ENCODE measurements around the gene KPNA6.

DNA sequence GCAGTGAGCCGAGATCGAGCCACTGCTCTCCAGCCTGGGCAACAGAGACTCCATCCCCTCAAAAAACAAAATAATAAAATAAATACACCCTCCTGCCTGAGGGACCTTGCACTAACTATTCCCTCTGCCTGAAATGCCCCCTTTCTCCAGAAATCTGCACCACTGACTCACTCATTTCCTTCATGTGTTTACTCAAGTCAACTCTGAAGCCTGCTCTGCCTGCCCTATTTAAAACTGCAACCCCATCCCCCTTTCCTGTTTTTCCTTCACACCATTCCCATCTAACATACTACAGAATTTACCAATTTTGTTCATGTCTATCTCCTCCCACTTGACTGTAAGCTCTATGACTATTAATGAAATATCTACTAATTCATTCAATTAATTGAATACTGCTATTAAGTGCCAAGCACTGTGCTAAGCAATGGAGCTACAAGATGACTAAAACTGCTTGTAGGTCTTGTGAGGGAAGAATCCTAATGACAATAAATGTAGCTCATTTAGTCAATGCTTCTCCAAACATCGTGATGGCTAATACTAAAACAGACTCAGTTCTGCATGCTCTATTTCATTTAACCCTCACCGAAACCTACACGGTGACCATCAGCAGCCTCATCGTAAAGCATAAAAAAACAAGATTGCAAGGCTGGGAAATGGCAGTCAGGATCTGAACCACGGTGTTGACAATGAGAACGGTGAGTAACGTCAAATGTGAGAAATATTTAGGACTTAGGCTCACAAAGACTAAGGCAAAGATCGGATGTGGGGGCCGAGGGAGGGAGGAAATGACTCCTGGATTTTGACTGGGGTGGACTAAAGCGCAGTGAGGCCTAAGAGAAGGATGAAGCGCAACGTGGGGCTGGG, 35.9 kb upstream of the KPNA6 start:
- TF ChIP-seq, protein P1, sequence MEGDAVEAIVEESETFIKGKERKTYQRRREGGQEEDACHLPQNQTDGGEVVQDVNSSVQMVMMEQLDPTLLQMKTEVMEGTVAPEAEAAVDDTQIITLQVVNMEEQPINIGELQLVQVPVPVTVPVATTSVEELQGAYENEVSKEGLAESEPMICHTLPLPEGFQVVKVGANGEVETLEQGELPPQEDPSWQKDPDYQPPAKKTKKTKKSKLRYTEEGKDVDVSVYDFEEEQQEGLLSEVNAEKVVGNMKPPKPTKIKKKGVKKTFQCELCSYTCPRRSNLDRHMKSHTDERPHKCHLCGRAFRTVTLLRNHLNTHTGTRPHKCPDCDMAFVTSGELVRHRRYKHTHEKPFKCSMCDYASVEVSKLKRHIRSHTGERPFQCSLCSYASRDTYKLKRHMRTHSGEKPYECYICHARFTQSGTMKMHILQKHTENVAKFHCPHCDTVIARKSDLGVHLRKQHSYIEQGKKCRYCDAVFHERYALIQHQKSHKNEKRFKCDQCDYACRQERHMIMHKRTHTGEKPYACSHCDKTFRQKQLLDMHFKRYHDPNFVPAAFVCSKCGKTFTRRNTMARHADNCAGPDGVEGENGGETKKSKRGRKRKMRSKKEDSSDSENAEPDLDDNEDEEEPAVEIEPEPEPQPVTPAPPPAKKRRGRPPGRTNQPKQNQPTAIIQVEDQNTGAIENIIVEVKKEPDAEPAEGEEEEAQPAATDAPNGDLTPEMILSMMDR (IDR thresholded peaks at IDR 0.05 in 2 of 3, conservative IDR thresholded peaks at IDR 0.05 in 1 of 3; ENCODE audit: control insufficient read depth in 2 of 3, extremely low read depth in 1 of 3, insufficient read depth in 1 of 3, low read depth in 3 of 3, low read length in 3 of 3) = no peak
- TF ChIP-seq, protein P2, sequence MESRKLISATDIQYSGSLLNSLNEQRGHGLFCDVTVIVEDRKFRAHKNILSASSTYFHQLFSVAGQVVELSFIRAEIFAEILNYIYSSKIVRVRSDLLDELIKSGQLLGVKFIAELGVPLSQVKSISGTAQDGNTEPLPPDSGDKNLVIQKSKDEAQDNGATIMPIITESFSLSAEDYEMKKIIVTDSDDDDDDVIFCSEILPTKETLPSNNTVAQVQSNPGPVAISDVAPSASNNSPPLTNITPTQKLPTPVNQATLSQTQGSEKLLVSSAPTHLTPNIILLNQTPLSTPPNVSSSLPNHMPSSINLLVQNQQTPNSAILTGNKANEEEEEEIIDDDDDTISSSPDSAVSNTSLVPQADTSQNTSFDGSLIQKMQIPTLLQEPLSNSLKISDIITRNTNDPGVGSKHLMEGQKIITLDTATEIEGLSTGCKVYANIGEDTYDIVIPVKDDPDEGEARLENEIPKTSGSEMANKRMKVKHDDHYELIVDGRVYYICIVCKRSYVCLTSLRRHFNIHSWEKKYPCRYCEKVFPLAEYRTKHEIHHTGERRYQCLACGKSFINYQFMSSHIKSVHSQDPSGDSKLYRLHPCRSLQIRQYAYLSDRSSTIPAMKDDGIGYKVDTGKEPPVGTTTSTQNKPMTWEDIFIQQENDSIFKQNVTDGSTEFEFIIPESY (IDR thresholded peaks at IDR 0.05) = no peak
- TF ChIP-seq, protein P3, sequence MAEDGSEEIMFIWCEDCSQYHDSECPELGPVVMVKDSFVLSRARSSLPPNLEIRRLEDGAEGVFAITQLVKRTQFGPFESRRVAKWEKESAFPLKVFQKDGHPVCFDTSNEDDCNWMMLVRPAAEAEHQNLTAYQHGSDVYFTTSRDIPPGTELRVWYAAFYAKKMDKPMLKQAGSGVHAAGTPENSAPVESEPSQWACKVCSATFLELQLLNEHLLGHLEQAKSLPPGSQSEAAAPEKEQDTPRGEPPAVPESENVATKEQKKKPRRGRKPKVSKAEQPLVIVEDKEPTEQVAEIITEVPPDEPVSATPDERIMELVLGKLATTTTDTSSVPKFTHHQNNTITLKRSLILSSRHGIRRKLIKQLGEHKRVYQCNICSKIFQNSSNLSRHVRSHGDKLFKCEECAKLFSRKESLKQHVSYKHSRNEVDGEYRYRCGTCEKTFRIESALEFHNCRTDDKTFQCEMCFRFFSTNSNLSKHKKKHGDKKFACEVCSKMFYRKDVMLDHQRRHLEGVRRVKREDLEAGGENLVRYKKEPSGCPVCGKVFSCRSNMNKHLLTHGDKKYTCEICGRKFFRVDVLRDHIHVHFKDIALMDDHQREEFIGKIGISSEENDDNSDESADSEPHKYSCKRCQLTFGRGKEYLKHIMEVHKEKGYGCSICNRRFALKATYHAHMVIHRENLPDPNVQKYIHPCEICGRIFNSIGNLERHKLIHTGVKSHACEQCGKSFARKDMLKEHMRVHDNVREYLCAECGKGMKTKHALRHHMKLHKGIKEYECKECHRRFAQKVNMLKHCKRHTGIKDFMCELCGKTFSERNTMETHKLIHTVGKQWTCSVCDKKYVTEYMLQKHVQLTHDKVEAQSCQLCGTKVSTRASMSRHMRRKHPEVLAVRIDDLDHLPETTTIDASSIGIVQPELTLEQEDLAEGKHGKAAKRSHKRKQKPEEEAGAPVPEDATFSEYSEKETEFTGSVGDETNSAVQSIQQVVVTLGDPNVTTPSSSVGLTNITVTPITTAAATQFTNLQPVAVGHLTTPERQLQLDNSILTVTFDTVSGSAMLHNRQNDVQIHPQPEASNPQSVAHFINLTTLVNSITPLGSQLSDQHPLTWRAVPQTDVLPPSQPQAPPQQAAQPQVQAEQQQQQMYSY (CRISPR knock-in tag; IDR thresholded peaks at IDR 0.05) = no peak
- TF ChIP-seq RUNX3 (IDR thresholded peaks at IDR 0.05; ENCODE audit: low read length) (no peak), TAF1 (IDR thresholded peaks at IDR 0.05; ENCODE audit: borderline replicate concordance, low read depth, low read length) (no peak), POLR2AphosphoS5 (IDR thresholded peaks at IDR 0.05; ENCODE audit: low read length) (no peak)
- TF ChIP-seq, protein P4, sequence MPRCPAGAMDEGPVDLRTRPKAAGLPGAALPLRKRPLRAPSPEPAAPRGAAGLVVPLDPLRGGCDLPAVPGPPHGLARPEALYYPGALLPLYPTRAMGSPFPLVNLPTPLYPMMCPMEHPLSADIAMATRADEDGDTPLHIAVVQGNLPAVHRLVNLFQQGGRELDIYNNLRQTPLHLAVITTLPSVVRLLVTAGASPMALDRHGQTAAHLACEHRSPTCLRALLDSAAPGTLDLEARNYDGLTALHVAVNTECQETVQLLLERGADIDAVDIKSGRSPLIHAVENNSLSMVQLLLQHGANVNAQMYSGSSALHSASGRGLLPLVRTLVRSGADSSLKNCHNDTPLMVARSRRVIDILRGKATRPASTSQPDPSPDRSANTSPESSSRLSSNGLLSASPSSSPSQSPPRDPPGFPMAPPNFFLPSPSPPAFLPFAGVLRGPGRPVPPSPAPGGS (IDR thresholded peaks at IDR 0.05; ENCODE audit: borderline replicate concordance, insufficient read depth, low read depth, low read length, poor library complexity, severe bottlenecking) = no peak
- TF ChIP-seq, protein P5, sequence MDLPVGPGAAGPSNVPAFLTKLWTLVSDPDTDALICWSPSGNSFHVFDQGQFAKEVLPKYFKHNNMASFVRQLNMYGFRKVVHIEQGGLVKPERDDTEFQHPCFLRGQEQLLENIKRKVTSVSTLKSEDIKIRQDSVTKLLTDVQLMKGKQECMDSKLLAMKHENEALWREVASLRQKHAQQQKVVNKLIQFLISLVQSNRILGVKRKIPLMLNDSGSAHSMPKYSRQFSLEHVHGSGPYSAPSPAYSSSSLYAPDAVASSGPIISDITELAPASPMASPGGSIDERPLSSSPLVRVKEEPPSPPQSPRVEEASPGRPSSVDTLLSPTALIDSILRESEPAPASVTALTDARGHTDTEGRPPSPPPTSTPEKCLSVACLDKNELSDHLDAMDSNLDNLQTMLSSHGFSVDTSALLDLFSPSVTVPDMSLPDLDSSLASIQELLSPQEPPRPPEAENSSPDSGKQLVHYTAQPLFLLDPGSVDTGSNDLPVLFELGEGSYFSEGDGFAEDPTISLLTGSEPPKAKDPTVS (IDR thresholded peaks at IDR 0.05; ENCODE audit: low read depth, low read length) = no peak
- TF ChIP-seq, protein P6, sequence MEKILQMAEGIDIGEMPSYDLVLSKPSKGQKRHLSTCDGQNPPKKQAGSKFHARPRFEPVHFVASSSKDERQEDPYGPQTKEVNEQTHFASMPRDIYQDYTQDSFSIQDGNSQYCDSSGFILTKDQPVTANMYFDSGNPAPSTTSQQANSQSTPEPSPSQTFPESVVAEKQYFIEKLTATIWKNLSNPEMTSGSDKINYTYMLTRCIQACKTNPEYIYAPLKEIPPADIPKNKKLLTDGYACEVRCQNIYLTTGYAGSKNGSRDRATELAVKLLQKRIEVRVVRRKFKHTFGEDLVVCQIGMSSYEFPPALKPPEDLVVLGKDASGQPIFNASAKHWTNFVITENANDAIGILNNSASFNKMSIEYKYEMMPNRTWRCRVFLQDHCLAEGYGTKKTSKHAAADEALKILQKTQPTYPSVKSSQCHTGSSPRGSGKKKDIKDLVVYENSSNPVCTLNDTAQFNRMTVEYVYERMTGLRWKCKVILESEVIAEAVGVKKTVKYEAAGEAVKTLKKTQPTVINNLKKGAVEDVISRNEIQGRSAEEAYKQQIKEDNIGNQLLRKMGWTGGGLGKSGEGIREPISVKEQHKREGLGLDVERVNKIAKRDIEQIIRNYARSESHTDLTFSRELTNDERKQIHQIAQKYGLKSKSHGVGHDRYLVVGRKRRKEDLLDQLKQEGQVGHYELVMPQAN (conservative IDR thresholded peaks at IDR 0.05) = no peak
- TF ChIP-seq, protein P7, sequence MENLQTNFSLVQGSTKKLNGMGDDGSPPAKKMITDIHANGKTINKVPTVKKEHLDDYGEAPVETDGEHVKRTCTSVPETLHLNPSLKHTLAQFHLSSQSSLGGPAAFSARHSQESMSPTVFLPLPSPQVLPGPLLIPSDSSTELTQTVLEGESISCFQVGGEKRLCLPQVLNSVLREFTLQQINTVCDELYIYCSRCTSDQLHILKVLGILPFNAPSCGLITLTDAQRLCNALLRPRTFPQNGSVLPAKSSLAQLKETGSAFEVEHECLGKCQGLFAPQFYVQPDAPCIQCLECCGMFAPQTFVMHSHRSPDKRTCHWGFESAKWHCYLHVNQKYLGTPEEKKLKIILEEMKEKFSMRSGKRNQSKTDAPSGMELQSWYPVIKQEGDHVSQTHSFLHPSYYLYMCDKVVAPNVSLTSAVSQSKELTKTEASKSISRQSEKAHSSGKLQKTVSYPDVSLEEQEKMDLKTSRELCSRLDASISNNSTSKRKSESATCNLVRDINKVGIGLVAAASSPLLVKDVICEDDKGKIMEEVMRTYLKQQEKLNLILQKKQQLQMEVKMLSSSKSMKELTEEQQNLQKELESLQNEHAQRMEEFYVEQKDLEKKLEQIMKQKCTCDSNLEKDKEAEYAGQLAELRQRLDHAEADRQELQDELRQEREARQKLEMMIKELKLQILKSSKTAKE (IDR thresholded peaks at IDR 0.05; ENCODE audit: low read depth, poor library complexity, severe bottlenecking) = no peak
